Measurements from ENCODE around the gene MBNL2. TPM values are rescaled to one million over a fixed set of nuclear protein-coding genes. Genes with fewer than 3 reads are reported as not detected.

Gene MBNL2
- total and polyA plus RNA-seq, 2 experiments from 2014 or later = 0.55 to 3.2 TPM

Small RNA genes lying within 50 kb of the gene (small RNA-seq; reads per million reads assigned to genes)
- not detected for gene AL442067.1 (ENCODE audit: low replicate concordance)
- not detected for gene RNA5SP37 (ENCODE audit: low replicate concordance)

Other genes starting within 250 kb of the MBNL2 start
- 0.80 and 0.93 TPM in 2 replicates for gene OXGR1, start 227.9 kb upstream of the MBNL2 start, total RNA-seq (2014; rRNA removed; shearing (Covaris generic))
- gene OXGR1, start 227.9 kb upstream of the MBNL2 start, polyA plus RNA-seq (2016; fragmentation: Nextera tagmentation; extraction: Ambion mirVana) = 0.16 and 0.29 TPM in 2 replicates
- gene RAP2A, start 211.8 kb downstream of the MBNL2 start, total RNA-seq (2014; rRNA removed; shearing (Covaris generic)) = 35.3 and 36.4 TPM in 2 replicates
- gene RAP2A, start 211.8 kb downstream of the MBNL2 start, polyA plus RNA-seq (2016; fragmentation: Nextera tagmentation; extraction: Ambion mirVana) = 10.4 and 11.3 TPM in 2 replicates